HG03432 (cell line): ENCODE measurements around the gene BAD.
A peak's percentile ranks its signal among the peaks of the same experiment; 100 is the strongest.

Source experiments
- ATAC-seq: cut with Tn5 transposase; IDR thresholded peaks from one replicate; pipeline ENCODE4 v1.9.1; 2021; ENCODE audit warnings: mild to moderate bottlenecking, moderate library complexity; ENCODE audit not compliant: unreplicated experiment

Gene BAD

GRCh38 chr11:64261556-64262080 lies 22.8 kb downstream of the BAD start:
- ATAC-seq, result no peak

GRCh38 chr11:64260147-64260708 lies 24.2 kb downstream of the BAD start:
- no peak for ATAC-seq

GRCh38 chr11:64259533-64260067 lies 24.9 kb downstream of the BAD start:
- no peak for ATAC-seq

- ATAC-seq, result no peak
Observed at GRCh38 chr11:64258946-64259532, 25.4 kb downstream of the BAD start.

GRCh38 chr11:64258356-64258755 lies 26.1 kb downstream of the BAD start:
- ATAC-seq, result no peak

- ATAC-seq, result no peak
Observed at GRCh38 chr11:64256300-64256699, 28.2 kb downstream of the BAD start.

- ATAC-seq, result no peak
Observed at GRCh38 chr11:64255135-64256128, 29.0 kb downstream of the BAD start.

GRCh38 chr11:64254326-64254725 lies 30.1 kb downstream of the BAD start:
- ATAC-seq, result no peak

GRCh38 chr11:64253481-64253880 lies 31.0 kb downstream of the BAD start:
- no peak for ATAC-seq

- no peak for ATAC-seq
Observed at GRCh38 chr11:64253043-64253442, 31.4 kb downstream of the BAD start.

- no peak for ATAC-seq
Observed at GRCh38 chr11:64252003-64252872, 32.2 kb downstream of the BAD start.

GRCh38 chr11:64251753-64252002 lies 32.8 kb downstream of the BAD start:
- no peak for ATAC-seq

- ATAC-seq, result peak; percentile 51
Observed at GRCh38 chr11:64251016-64251752, 33.3 kb downstream of the BAD start, which contains the start of gene PLCB3. PLCB3 (plus strand) TSS chr11:64251530; CDS start chr11:64251650, 120 bp downstream.

- ATAC-seq, result no peak
Observed at GRCh38 chr11:64250415-64251015, 34.0 kb downstream of the BAD start.

GRCh38 chr11:64249563-64250414 lies 34.7 kb downstream of the BAD start:
- ATAC-seq, result no peak

GRCh38 chr11:64249038-64249437 lies 35.4 kb downstream of the BAD start:
- ATAC-seq, result no peak

- no peak for ATAC-seq
Observed at GRCh38 chr11:64248578-64248977, 35.9 kb downstream of the BAD start.

- ATAC-seq, result no peak
Observed at GRCh38 chr11:64247729-64248531, 36.5 kb downstream of the BAD start.
